Suprapubic skin (tissue), 4 donors: ENCODE measurements around the gene ADGRB3. TPM values are rescaled to one million over a fixed set of nuclear protein-coding genes. Genes with fewer than 3 reads are reported as not detected.

Source experiments
- DNase-seq, 2 donors: peaks; one replicate each; pipeline ENCODE4 v3.0.0-alpha.2; 2019; ENCODE audit warnings: low spot score in 2 of 2
- H3K27ac ChIP-seq: fragments of 200-600 bp; sonication (generic); one replicate; pipeline ENCODE4 v1.5.1; 2019
- H3K27me3 ChIP-seq: fragments of 200-600 bp; sonication (generic); one replicate; pipeline ENCODE4 v1.5.1; 2019
- H3K36me3 ChIP-seq: fragments of 200-600 bp; sonication (generic); one replicate; pipeline ENCODE4 v1.5.1; 2019
- H3K4me1 ChIP-seq: fragments of 200-600 bp; sonication (generic); one replicate; pipeline ENCODE4 v1.5.1; 2019
- H3K4me3 ChIP-seq: fragments of 200-600 bp; sonication (generic); one replicate; pipeline ENCODE4 v1.5.1; 2019; ENCODE audit warnings: mild to moderate bottlenecking
- H3K9me3 ChIP-seq: fragments of 200-600 bp; sonication (generic); one replicate; pipeline ENCODE4 v1.5.1; 2019
- EP300 ChIP-seq: sonication (generic); formaldehyde crosslinking; IDR thresholded peaks from one replicate; pipeline ENCODE4 v1.6.1; 2017; ENCODE audit warnings: antibody characterized with exemption
- POLR2A ChIP-seq, 2 donors: fragments of 450-650 bp; IDR thresholded peaks; one replicate each; pipeline ENCODE4 v1.6.1; 2017; ENCODE audit warnings: antibody characterized with exemption in 2 of 2, mild to moderate bottlenecking in 2 of 2, moderate library complexity in 2 of 2
- POLR2AphosphoS5 ChIP-seq, 3 donors: sonication (generic); formaldehyde crosslinking; IDR thresholded peaks; one replicate each; pipeline ENCODE4 v1.6.1; 2017; ENCODE audit warnings: antibody characterized with exemption in 3 of 3
- WGBS: methylation state at CpG from one replicate; pipeline ENCODE4 v1.1.5; 2018; 5-methylcytosine and 5-hydroxymethylcytosine counted together
- total RNA-seq, 4 donors: library from RNA; depleted of rRNA; stranded (reverse); fragments of >200 nt; gene quantifications; one replicate each; pipeline ENCODE4 v1.1.0, GENCODE V29; 2016
- TF ChIP-seq, protein P1 (sequence below), 2 donors: fragments of 200-600 bp in 1 of 2; fragments of 450-650 bp in 1 of 2; sonication (generic) in 1 of 2; IDR thresholded peaks; one replicate each; pipeline ENCODE4 v1.5.1; 2016 to 2019; ENCODE audit warnings: antibody characterized with exemption in 2 of 2, mild to moderate bottlenecking in 1 of 2, moderate library complexity in 1 of 2

Gene ADGRB3
- total RNA-seq, 4 donors from 2014 or later, result 0.42 to 2.2 (median 1.3) TPM

DNA sequence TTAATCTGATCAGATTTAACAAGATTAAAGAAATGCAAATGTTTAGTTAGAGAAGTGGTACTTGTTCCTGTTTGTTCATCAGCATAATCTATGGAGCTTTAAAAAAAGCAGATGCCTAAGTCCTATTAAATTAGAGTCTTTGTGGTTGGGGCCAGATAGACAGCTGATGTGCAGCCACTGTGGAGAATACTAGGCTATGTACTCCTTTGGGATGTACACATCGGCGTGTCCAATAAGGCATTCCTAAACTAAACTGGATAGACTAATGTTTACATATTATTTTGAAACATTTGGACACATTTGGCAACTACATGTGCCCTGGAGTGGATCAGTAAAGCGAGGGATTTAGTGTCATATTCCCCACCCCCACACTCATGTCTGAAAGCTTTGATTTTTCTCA lies 702.2 kb downstream of the ADGRB3 start:
- no peak overlapping the region for H3K4me3 ChIP-seq
- no peaks in the 10 kb centered on the region for H3K27me3 ChIP-seq
- TF ChIP-seq POLR2AphosphoS5 (IDR thresholded peaks at IDR 0.05) (no peak), POLR2A (IDR thresholded peaks at IDR 0.05) (no peak), EP300 (no peak)
- TF ChIP-seq, protein P1, sequence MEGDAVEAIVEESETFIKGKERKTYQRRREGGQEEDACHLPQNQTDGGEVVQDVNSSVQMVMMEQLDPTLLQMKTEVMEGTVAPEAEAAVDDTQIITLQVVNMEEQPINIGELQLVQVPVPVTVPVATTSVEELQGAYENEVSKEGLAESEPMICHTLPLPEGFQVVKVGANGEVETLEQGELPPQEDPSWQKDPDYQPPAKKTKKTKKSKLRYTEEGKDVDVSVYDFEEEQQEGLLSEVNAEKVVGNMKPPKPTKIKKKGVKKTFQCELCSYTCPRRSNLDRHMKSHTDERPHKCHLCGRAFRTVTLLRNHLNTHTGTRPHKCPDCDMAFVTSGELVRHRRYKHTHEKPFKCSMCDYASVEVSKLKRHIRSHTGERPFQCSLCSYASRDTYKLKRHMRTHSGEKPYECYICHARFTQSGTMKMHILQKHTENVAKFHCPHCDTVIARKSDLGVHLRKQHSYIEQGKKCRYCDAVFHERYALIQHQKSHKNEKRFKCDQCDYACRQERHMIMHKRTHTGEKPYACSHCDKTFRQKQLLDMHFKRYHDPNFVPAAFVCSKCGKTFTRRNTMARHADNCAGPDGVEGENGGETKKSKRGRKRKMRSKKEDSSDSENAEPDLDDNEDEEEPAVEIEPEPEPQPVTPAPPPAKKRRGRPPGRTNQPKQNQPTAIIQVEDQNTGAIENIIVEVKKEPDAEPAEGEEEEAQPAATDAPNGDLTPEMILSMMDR (IDR thresholded peaks at IDR 0.05), result no peak
- DNase-seq, result no peak
- no peaks in the 10 kb centered on the region for H3K9me3 ChIP-seq
- H3K36me3 ChIP-seq, result no peaks in the 10 kb centered on the region
- 63% methylated on average over 3 of the region's 3 CpGs for WGBS
- H3K27ac ChIP-seq, result no peak overlapping the region
- no peaks in the 10 kb centered on the region for H3K4me1 ChIP-seq

DNA sequence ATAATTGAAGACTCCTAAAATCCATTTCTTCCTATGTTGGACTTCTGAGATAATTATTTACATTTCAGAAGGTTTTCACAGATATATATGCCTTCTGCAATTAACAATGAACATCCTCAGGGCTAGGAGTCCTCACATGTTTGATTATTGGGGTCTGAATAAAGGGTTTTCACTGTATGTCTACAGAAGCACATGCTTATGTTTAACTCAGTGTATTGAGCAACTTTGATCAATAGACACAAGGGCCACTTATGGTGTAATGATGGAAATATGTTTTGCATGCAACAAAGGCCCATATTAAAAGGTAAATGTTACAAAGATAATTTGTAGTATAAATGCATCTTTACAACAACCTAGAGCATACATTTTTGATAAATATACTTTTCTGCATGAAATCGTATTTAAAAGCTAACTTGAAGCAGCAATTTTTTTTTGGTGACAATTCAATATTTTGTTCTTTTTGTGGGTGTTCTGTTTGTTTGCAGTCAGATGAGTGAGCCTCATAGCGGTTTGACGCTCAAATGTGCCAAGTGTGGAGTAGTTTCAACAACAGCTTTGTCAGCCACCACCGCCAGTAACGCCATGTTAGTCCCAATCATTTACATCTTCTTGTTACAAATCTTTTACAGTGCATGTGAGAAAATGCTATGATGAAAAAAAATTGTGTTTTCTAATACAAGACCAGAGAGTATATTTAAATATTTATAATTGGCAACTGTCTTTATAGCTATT lies 703.5 kb downstream of the ADGRB3 start:
- no peak overlapping the region for H3K4me3 ChIP-seq
- WGBS, result 87% methylated on average over 5 of the region's 5 CpGs
- H3K4me1 ChIP-seq, result no peaks in the 10 kb centered on the region
- no peak for DNase-seq
- H3K36me3 ChIP-seq, result no peaks in the 10 kb centered on the region
- TF ChIP-seq, protein P1 (IDR thresholded peaks at IDR 0.05), result no peak
- TF ChIP-seq POLR2A (IDR thresholded peaks at IDR 0.05) (no peak), POLR2AphosphoS5 (IDR thresholded peaks at IDR 0.05) (no peak), EP300 (no peak)
- no peak overlapping the region for H3K27ac ChIP-seq
- H3K27me3 ChIP-seq, result no peaks in the 10 kb centered on the region
- no peaks in the 10 kb centered on the region for H3K9me3 ChIP-seq

DNA sequence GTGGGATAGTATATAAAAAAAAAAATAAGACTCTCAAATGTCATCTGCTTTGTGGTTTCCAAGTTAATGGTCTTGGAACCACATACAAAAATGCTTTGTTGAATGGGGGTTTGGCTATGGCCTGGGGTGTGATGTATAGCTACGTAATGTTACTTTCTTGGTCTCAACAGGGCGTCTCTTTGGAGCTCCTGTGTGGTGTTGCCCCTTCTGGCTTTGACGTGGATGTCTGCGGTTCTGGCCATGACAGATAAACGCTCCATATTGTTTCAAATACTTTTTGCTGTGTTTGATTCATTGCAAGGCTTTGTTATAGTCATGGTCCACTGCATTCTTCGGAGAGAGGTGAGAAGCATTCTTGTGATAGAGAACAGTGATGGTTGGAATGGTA lies 704.1 kb downstream of the ADGRB3 start:
- TF ChIP-seq, protein P1 (IDR thresholded peaks at IDR 0.05), result no peak
- TF ChIP-seq POLR2AphosphoS5 (IDR thresholded peaks at IDR 0.05), result no peak
- TF ChIP-seq POLR2A (IDR thresholded peaks at IDR 0.05), result no peak
- TF ChIP-seq EP300, result no peak
- Histone ChIP-seq H3K36me3 (no peaks in the 10 kb centered on the region), H3K27me3 (no peaks in the 10 kb centered on the region), H3K27ac (no peak overlapping the region), H3K4me1 (no peaks in the 10 kb centered on the region), H3K9me3 (no peaks in the 10 kb centered on the region), H3K4me3 (no peak overlapping the region)
- WGBS, result 84% methylated on average over 6 of the region's 6 CpGs
- no peak for DNase-seq

DNA sequence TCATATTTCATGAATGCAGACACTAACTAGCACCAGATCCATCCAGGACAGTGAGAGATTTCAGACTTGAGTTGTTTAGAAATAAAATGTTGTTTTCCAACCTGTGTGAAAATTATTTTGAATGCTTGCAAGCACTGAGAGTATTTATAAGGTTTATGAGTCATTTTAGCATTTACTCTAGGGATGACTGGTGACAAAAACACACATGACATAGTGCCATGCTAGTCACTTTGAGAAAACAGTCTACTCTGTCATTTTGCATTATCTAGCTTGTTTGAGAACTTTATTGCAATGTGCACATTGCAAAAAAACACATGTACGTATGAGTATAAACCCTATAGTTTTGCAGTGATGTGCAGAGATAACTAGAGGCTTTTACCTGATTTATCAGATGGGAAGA lies 705.1 kb downstream of the ADGRB3 start:
- Histone ChIP-seq H3K9me3 (no peaks in the 10 kb centered on the region), H3K4me3 (no peak overlapping the region), H3K27me3 (no peaks in the 10 kb centered on the region), H3K4me1 (no peaks in the 10 kb centered on the region), H3K27ac (no peak overlapping the region), H3K36me3 (no peaks in the 10 kb centered on the region)
- no peak for DNase-seq
- no peak for TF ChIP-seq EP300
- TF ChIP-seq POLR2A (IDR thresholded peaks at IDR 0.05), result no peak
- TF ChIP-seq, protein P1 (IDR thresholded peaks at IDR 0.05), result no peak
- TF ChIP-seq POLR2AphosphoS5 (IDR thresholded peaks at IDR 0.05), result no peak
- 95% methylated on average over 1 of the region's 1 CpG for WGBS

DNA sequence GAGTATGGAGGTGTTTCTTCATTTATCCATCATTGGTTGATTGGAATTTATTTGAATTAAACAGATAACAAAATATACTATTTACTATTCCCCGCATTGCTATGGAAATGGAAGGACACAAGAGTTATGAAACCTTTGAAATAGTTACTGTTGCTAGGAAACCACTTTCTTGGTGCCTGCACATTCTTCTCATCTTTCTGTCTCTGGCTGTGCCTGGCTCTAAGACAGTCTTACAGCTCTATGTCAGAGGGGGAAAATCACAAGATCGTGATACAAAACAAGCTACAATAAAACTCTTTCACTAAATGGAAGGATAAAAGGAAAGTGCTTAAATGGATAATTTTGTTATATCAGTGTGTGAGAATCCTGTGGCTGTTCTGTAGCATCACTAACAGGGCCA lies 708.8 kb downstream of the ADGRB3 start:
- no peak for TF ChIP-seq POLR2A (IDR thresholded peaks at IDR 0.05)
- TF ChIP-seq POLR2AphosphoS5 (IDR thresholded peaks at IDR 0.05), result no peak
- DNase-seq, result no peak
- Histone ChIP-seq H3K9me3 (no peaks in the 10 kb centered on the region), H3K4me3 (no peak overlapping the region), H3K27ac (no peak overlapping the region), H3K4me1 (no peaks in the 10 kb centered on the region), H3K36me3 (no peaks in the 10 kb centered on the region), H3K27me3 (no peaks in the 10 kb centered on the region)
- 52% methylated on average over 2 of the region's 2 CpGs for WGBS

DNA sequence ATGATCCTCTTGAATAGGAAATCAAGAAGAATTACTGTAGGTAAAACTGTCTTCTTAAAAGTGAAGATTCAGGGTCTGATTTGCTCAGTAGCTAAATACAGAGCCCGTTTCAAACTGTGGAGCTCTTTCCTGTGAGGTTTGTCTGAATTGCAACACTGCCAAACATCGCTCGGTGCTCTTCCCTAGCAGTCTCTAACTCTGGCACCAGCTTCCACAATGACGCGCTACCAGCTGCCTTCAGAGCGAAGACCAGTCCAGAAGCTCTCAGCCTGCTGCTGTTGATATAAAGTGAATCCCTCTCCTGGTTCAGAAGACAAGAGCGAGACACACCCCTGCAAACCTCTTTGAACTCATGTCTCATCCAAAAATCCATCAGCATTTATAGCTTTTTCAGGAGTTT lies 714.7 kb downstream of the ADGRB3 start:
- Histone ChIP-seq H3K4me1 (no peaks in the 10 kb centered on the region), H3K4me3 (no peak overlapping the region), H3K9me3 (no peaks in the 10 kb centered on the region), H3K27ac (no peak overlapping the region), H3K27me3 (no peaks in the 10 kb centered on the region), H3K36me3 (no peaks in the 10 kb centered on the region)
- WGBS, result 68% methylated on average over 7 of the region's 7 CpGs
- TF ChIP-seq, protein P1 (IDR thresholded peaks at IDR 0.05), result no peak
- TF ChIP-seq POLR2A (IDR thresholded peaks at IDR 0.05), result no peak
- no peak for TF ChIP-seq EP300
- no peak for TF ChIP-seq POLR2AphosphoS5 (IDR thresholded peaks at IDR 0.05)
- DNase-seq, result no peak
